GM13976 (cell line): ENCODE results near the gene MROH8.

Experiments
- DNase-seq: peaks from one replicate; pipeline ENCODE4 v3.0.0; 2012; ENCODE audit warnings: low spot score
- in situ Hi-C: fragments of 300-500 bp; cut with MboI; formaldehyde crosslinking; loops from one replicate; pipeline ENCODE4 v1.12.0; 2022; ENCODE audit warnings: low sequenced_read_pairs, mixed read lengths, inconsistent platforms; ENCODE audit not compliant: unreplicated experiment
- TF ChIP-seq, protein P1 (sequence below): IDR thresholded peaks from 2 replicates; pipeline ENCODE4 v1.5.1; 2012; ENCODE audit warnings: borderline replicate concordance, mild to moderate bottlenecking; ENCODE audit not compliant: insufficient read depth; ENCODE audit errors: extremely low read depth, missing control alignments, control extremely low read depth

MROH8 gene

DNA sequence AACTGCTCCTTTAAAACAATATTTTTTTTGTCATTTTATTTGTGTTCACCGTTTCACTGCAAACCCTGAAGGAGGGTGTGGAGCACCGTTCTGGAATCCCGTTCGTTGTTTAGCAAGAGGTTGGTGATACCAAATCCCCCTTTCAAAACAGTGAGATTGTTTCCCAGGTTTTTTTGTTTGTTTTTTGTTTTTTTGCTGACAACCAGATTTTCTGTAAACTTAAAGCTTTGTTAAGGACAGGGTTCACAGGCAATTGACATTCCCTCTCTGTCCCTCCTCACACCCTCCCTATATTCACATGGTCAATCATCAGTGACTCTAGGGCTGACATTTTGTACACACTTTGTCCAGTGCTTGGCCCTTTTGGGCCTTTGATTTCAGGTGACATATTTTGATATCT lies 21.0 kb upstream of the MROH8 start:
- in situ Hi-C loops, result no loop called here

DNA sequence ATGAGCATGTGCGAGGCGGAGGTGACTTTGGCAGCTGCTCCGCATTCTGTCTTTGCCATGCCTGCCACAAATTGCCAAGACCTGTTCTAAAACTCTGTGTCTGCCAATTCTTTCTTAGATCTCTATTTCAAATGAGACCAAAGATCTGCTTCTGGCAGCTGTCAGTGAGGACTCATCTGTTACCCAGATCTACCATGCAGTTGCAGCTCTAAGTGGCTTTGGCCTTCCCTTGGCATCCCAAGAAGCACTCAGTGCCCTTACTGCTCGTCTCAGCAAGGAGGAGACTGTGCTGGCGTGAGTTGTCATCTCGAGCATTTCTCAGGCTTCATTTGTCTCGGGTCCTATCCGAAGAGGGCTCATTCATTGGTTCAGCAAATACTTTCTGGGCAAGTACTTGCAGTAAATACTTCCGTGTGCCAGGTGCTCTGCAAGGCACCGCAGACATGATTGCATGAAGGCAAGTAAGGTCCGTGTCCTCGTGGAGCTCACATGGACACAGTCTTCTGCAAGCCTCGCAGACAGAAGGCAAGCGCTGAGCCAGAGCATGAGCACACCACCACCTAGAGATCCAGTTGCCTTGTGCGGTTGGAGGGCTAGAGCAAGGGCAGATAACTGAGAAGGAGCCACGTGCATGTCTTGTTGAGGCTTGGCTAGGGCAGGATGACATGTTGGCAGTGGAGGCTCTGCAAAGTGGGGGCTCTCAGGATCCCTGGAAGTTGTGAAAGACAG lies 19.7 kb upstream of the MROH8 start:
- in situ Hi-C loops, result no loop called here
- TF ChIP-seq, protein P1, sequence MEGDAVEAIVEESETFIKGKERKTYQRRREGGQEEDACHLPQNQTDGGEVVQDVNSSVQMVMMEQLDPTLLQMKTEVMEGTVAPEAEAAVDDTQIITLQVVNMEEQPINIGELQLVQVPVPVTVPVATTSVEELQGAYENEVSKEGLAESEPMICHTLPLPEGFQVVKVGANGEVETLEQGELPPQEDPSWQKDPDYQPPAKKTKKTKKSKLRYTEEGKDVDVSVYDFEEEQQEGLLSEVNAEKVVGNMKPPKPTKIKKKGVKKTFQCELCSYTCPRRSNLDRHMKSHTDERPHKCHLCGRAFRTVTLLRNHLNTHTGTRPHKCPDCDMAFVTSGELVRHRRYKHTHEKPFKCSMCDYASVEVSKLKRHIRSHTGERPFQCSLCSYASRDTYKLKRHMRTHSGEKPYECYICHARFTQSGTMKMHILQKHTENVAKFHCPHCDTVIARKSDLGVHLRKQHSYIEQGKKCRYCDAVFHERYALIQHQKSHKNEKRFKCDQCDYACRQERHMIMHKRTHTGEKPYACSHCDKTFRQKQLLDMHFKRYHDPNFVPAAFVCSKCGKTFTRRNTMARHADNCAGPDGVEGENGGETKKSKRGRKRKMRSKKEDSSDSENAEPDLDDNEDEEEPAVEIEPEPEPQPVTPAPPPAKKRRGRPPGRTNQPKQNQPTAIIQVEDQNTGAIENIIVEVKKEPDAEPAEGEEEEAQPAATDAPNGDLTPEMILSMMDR, result no peak
- no peak for DNase-seq

More for the DNA sequence above, 21.0 kb upstream of the MROH8 start:
- no peak for DNase-seq
- TF ChIP-seq, protein P1, result no peak

- in situ Hi-C loops, result no loop called here
- no peak for DNase-seq
- TF ChIP-seq, protein P1, result no peak
Measured at GRCh38 chr20:37194621-37195417, 15.5 kb upstream of the MROH8 start.

DNA sequence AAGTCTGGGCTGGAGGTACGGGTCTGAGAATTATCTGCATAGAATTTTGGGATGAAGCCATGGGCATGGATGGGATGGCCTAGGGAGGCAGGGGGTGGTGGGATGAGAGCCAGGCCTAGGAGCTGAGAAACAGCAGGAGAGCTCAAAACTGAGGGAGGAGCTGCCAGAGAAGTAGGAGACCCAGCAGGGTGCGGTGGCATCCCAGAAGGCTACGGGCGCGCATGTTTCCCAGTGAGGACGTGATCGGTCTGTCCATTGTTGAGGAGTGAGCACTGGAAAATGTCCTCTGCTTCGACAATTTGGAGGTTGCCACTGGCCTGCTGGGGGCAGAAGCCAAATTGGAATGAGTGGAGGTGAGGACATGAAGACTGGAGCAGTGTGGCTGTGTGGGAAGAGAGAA lies 14.5 kb upstream of the MROH8 start:
- in situ Hi-C loops, result no loop called here
- TF ChIP-seq, protein P1, result no peak
- no peak for DNase-seq

DNA sequence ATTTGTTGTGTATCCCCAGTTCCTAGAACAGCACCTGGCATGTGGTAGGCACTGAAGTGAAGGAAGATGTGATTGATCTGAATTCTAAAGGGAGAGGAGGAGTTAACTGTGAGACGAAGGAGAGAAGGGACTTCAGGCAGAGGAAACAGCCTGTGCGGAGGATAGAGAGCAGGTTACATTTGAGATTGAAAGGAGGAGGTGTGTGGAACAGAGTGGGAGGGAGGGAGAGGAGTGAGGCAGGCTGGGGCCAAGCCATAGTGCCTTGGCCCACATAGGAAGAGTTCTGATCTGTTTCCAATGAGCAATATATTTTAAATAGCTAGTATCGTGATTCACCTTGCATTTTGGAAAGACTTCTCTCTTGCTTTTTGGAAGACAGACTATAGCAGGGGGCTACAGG lies 13.9 kb upstream of the MROH8 start:
- in situ Hi-C loops, result no loop called here
- TF ChIP-seq, protein P1, result no peak
- no peak for DNase-seq

GRCh38 chr20:37192137-37192854 lies 12.9 kb upstream of the MROH8 start:
- in situ Hi-C loops, result no loop called here
- TF ChIP-seq, protein P1, result peak; percentile 82
- DNase-seq, result peak; percentile 78
